SK-N-MC (cell line): ENCODE results near the gene AP3B1.

Experiments
- EZH2 ChIP-seq: fragments of 200-600 bp; sonication (generic); IDR thresholded peaks from one replicate; pipeline ENCODE4 v1.6.1; 2017; ENCODE audit warnings: antibody characterized with exemption
- FOXP2 ChIP-seq: optimal IDR thresholded peaks from 2 replicates; pipeline ENCODE3; 2011; ENCODE audit warnings: mild to moderate bottlenecking, moderate library complexity; ENCODE audit not compliant: insufficient read depth; ENCODE audit errors: extremely low read length, control extremely low read depth
- POLR2AphosphoS5 ChIP-seq: IDR thresholded peaks from 2 replicates; pipeline ENCODE4 v1.6.1; 2012; ENCODE audit warnings: mild to moderate bottlenecking, low read depth, low read length, borderline replicate concordance

- TF ChIP-seq POLR2AphosphoS5 (no peak), FOXP2 (no peak), EZH2 (no peak)
These were observed 62.3 kb downstream of the AP3B1 start for GRCh38 chr5:78232163-78232562.
